Measurements from ENCODE around the gene HIGD1C.

Gene HIGD1C

GRCh38 chr12:51018956-51019355 is 66.6 kb downstream of the HIGD1C start:
- TF ChIP-seq ZNF384 (IDR thresholded peaks at IDR 0.05) (no peak), NFRKB (IDR thresholded peaks at IDR 0.05) (no peak), HDGF (IDR thresholded peaks at IDR 0.05; ENCODE audit: borderline replicate concordance) (no peak), FOXM1 (IDR thresholded peaks at IDR 0.05; ENCODE audit: borderline replicate concordance) (no peak), FOXA1 (IDR thresholded peaks at IDR 0.05) (no peak), L3MBTL2 (conservative IDR thresholded peaks at IDR 0.05) (no peak), CTBP1 (IDR thresholded peaks at IDR 0.05; ENCODE audit: borderline replicate concordance) (no peak), TARDBP (IDR thresholded peaks at IDR 0.05) (no peak), SP1 (IDR thresholded peaks at IDR 0.05) (no peak), ELF4 (IDR thresholded peaks at IDR 0.05) (no peak), FOXK2 (IDR thresholded peaks at IDR 0.05) (no peak), BHLHE40 (IDR thresholded peaks at IDR 0.05; ENCODE audit: borderline replicate concordance) (no peak), SUZ12 (IDR thresholded peaks at IDR 0.05) (no peak), ARNT (IDR thresholded peaks at IDR 0.05) (no peak)
- TF ChIP-seq, protein P1, sequence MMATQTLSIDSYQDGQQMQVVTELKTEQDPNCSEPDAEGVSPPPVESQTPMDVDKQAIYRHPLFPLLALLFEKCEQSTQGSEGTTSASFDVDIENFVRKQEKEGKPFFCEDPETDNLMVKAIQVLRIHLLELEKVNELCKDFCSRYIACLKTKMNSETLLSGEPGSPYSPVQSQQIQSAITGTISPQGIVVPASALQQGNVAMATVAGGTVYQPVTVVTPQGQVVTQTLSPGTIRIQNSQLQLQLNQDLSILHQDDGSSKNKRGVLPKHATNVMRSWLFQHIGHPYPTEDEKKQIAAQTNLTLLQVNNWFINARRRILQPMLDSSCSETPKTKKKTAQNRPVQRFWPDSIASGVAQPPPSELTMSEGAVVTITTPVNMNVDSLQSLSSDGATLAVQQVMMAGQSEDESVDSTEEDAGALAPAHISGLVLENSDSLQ (IDR thresholded peaks at IDR 0.05), result no peak
- ChIA-PET POLR2A (no interaction called here), CTCF (no interaction called here)
- no peak for DNase-seq (ENCODE audit: extremely low spot score)

- ChIA-PET CTCF (no interaction called here), POLR2A (no interaction called here)
- DNase-seq (ENCODE audit: extremely low spot score), result no peak
- no peak for TF ChIP-seq ZNF384 (IDR thresholded peaks at IDR 0.05)
- TF ChIP-seq, protein P1 (IDR thresholded peaks at IDR 0.05), result no peak
- TF ChIP-seq BHLHE40 (IDR thresholded peaks at IDR 0.05; ENCODE audit: borderline replicate concordance), result no peak
- TF ChIP-seq FOXK2 (IDR thresholded peaks at IDR 0.05), result no peak
- no peak for TF ChIP-seq ELF4 (IDR thresholded peaks at IDR 0.05)
These were observed 67.6 kb downstream of the HIGD1C start for GRCh38 chr12:51019927-51020326.
